Endothelial cell of umbilical vein (primary cell): ENCODE measurements around the gene ADAMTS17.

Experiments used
- EZH2 ChIP-seq: IDR thresholded peaks from 2 replicates; pipeline ENCODE4 v1.6.1; 2012; ENCODE audit warnings: borderline replicate concordance, low read depth, mild to moderate bottlenecking, moderate library complexity, low read length, inconsistent platforms; ENCODE audit not compliant: severe bottlenecking
- FOS ChIP-seq: IDR thresholded peaks from 2 replicates; pipeline ENCODE4 v1.6.1; 2011; ENCODE audit warnings: mild to moderate bottlenecking, low read length, moderate library complexity, borderline replicate concordance; ENCODE audit not compliant: insufficient read depth
- JUN ChIP-seq: IDR thresholded peaks from 2 replicates; pipeline ENCODE4 v1.6.1; 2011; ENCODE audit warnings: borderline replicate concordance, low read depth; ENCODE audit not compliant: insufficient read length, insufficient read depth
- POLR2A ChIP-seq: IDR thresholded peaks from 2 replicates; pipeline ENCODE4 v1.6.1; 2012; ENCODE audit warnings: low read depth, mild to moderate bottlenecking, control low read depth, low read length
- TF ChIP-seq, protein P1 (sequence below), 2 donors: IDR thresholded peaks; 1 replicate in 1 of 2; 2 replicates in 1 of 2; pipeline ENCODE4 v1.5.1; 2011; ENCODE audit warnings: low read length in 2 of 2, mild to moderate bottlenecking in 2 of 2, moderate library complexity in 2 of 2, control low read depth in 1 of 2, inconsistent platforms in 1 of 2, low read depth in 1 of 2; ENCODE audit not compliant: insufficient read depth in 1 of 2; ENCODE audit errors: extremely low read depth in 1 of 2
- TF ChIP-seq, protein P2 (sequence below): IDR thresholded peaks from 2 replicates; pipeline ENCODE4 v1.6.1; 2011; ENCODE audit not compliant: insufficient read depth, insufficient read length

DNA sequence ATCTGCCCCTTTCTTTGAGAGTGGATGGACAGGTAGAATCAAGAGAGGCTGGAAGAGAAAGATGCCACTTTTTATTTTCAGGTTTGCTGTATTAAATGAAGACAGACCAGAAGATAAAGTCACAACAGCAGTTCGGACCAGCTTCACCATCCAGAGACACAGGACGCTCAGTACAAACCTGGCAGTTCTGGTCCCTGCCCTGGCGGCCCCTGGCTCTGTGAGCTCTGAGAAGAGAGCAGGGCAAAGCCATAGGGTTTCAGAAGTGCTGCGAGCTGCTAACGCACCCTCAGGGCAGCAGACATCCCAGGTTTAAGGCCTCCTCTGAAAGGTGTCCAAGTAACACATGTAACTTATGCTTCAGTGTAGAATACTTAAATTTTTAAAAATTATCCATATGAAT is 216.8 kb downstream of the ADAMTS17 start:
- TF ChIP-seq, protein P1, sequence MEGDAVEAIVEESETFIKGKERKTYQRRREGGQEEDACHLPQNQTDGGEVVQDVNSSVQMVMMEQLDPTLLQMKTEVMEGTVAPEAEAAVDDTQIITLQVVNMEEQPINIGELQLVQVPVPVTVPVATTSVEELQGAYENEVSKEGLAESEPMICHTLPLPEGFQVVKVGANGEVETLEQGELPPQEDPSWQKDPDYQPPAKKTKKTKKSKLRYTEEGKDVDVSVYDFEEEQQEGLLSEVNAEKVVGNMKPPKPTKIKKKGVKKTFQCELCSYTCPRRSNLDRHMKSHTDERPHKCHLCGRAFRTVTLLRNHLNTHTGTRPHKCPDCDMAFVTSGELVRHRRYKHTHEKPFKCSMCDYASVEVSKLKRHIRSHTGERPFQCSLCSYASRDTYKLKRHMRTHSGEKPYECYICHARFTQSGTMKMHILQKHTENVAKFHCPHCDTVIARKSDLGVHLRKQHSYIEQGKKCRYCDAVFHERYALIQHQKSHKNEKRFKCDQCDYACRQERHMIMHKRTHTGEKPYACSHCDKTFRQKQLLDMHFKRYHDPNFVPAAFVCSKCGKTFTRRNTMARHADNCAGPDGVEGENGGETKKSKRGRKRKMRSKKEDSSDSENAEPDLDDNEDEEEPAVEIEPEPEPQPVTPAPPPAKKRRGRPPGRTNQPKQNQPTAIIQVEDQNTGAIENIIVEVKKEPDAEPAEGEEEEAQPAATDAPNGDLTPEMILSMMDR (IDR thresholded peaks at IDR 0.05; ENCODE audit: extremely low read depth in 1 of 2, insufficient read depth in 1 of 2, low read depth in 1 of 2, low read length in 2 of 2): no peak
- TF ChIP-seq JUN: no peak
- TF ChIP-seq EZH2: no peak
- TF ChIP-seq FOS: no peak
- TF ChIP-seq POLR2A: no peak
- TF ChIP-seq, protein P2, sequence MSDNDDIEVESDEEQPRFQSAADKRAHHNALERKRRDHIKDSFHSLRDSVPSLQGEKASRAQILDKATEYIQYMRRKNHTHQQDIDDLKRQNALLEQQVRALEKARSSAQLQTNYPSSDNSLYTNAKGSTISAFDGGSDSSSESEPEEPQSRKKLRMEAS: no peak
